Caco-2 (cell line): Measurements from ENCODE around the gene DHRS13. TPM values are rescaled to one million over a fixed set of nuclear protein-coding genes. Genes with fewer than 3 reads are reported as not detected.

Experiments used
- BruUV-seq: library from RNA; stranded (reverse); fragments of 400-500 nt; replicated peaks from 2 replicates; lab custom pipeline; 2021; lab: Mats Ljungman, UMichigan
- CTCF ChIA-PET: fragments of 300-600 bp; sonication (Branson Sonifier 250); formaldehyde crosslinking; loops from one replicate; lab custom pipeline; 2022; ENCODE audit warnings: antibody characterized with exemption; lab: Charles Lee
- POLR2A ChIA-PET: fragments of 300-600 bp; sonication (Branson Sonifier 250); formaldehyde crosslinking; loops from one replicate; lab custom pipeline; 2022; ENCODE audit warnings: antibody characterized with exemption; lab: Charles Lee
- DNase-seq, 2 experiments: peaks; one replicate each; pipeline versions ENCODE4 v3.0.0 to v3.0.0-alpha.2; 2020 to 2022
- H3K27me3 ChIP-seq: replicated peaks from 2 replicates; pipeline ENCODE4 v1.6.0; 2011; ENCODE audit warnings: low read length; ENCODE audit not compliant: control insufficient read depth, insufficient read depth
- H3K36me3 ChIP-seq: 2 replicates; pipeline ENCODE4 v1.5.1; 2011; ENCODE audit warnings: low read length; ENCODE audit not compliant: control insufficient read depth, insufficient read depth
- H3K4me1 ChIP-seq: fragments of 250-450 bp; sonication (Bioruptor Pico); 2 replicates; pipeline ENCODE4 v1.5.1; 2020; ENCODE audit warnings: mild to moderate bottlenecking
- H3K4me3 ChIP-seq: 2 replicates; pipeline ENCODE4 v1.5.1; 2011; ENCODE audit warnings: low read depth, mild to moderate bottlenecking, control low read depth, low read length
- H3K9me3 ChIP-seq: fragments of 250-450 bp; sonication (Bioruptor Pico); 2 replicates; pipeline ENCODE4 v1.5.1; 2020; ENCODE audit warnings: mild to moderate bottlenecking, moderate library complexity
- H3K27ac Mint-ChIP-seq: one replicate; pipeline ENCODE4 v1.8.0; 2022; ENCODE audit warnings: mixed read lengths; ENCODE audit not compliant: unreplicated experiment
- H3K27me3 Mint-ChIP-seq: one replicate; pipeline ENCODE4 v1.8.0; 2022; ENCODE audit warnings: mixed read lengths; ENCODE audit not compliant: insufficient read depth, unreplicated experiment
- H3K36me3 Mint-ChIP-seq: one replicate; pipeline ENCODE4 v1.8.0; 2022; ENCODE audit warnings: mild to moderate bottlenecking, mixed read lengths; ENCODE audit not compliant: insufficient read depth, unreplicated experiment
- H3K4me1 Mint-ChIP-seq: one replicate; pipeline ENCODE4 v1.8.0; 2022; ENCODE audit warnings: low read depth, mixed read lengths; ENCODE audit not compliant: unreplicated experiment
- H3K4me3 Mint-ChIP-seq: one replicate; pipeline ENCODE4 v1.8.0; 2022; ENCODE audit warnings: mild to moderate bottlenecking, moderate library complexity, mixed read lengths; ENCODE audit not compliant: unreplicated experiment
- H3K9me3 Mint-ChIP-seq: one replicate; pipeline ENCODE4 v1.8.0; 2022; ENCODE audit warnings: mixed read lengths; ENCODE audit not compliant: unreplicated experiment
- CTCF ChIP-seq, 2 experiments: fragments of 200-600 bp in 1 of 2; IDR thresholded peaks; 1 replicate in 1 of 2; 2 replicates in 1 of 2; pipeline versions ENCODE4 v1.5.1 to v1.8.0; 2011 to 2022; ENCODE audit warnings: antibody characterized with exemption in 1 of 2, control low read depth in 1 of 2, inconsistent platforms in 1 of 2, low read depth in 1 of 2, low read length in 1 of 2, mild to moderate bottlenecking in 1 of 2, moderate library complexity in 1 of 2; ENCODE audit not compliant: insufficient read depth in 1 of 2, severe bottlenecking in 1 of 2, unreplicated experiment in 1 of 2
- intact Hi-C: fragments of 100-400 bp; cut with micrococcal nuclease; formaldehyde crosslinking; loops from one replicate; pipeline ENCODE4 v1.10.0; 2022; ENCODE audit not compliant: unreplicated experiment
- total RNA-seq: library from RNA; stranded (reverse); gene quantifications from 2 replicates; pipeline ENCODE4 v1.2.3, GENCODE V29; 2022

The DHRS13 gene
- total RNA-seq, 1 experiment from 2014 or later, result 38.0 TPM

DNA sequence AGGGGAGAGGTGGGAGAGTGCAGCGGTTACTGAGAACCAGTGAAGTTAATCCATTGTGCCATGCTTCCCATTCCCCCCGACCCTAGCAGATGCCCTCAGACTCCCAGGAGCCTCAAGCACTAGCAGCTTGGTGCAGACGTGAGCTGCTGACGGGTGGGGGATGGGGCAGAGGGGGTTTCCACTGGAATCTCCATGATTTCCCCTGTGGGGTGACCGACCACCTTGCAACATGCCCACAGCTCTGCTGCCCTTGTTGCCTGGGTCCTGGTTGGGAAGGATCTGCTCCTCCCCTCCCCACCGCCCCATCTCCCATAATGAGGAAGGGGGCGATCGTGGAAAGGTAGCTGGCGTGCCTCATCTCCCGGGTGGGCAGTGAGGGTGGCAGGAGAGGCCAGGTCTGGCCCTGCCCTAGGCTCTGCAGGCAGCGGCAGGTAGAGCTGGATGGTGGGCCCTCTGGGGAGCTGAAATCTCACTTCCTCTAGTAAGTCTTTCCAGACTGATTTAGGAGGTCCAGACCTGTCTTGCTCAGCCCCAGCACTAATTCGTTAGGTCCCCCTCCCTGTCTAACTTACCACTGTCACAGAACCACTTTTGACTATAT, 14.9 kb downstream of the DHRS13 start:
- H3K9me3 ChIP-seq, result no peaks in the 10 kb centered on the region

GRCh38 chr17:28885951-28886350, 16.9 kb downstream of the DHRS13 start:
- Histone ChIP-seq H3K27me3 (no peaks in the 10 kb centered on the region), H3K9me3 (no peaks in the 10 kb centered on the region), H3K4me1 (no peaks in the 10 kb centered on the region), H3K36me3 (peaks cover 6% of the 10 kb centered on the region), H3K4me3 (no peak overlapping the region)
- CTCF ChIA-PET, result no interaction called here
- POLR2A ChIA-PET, result no interaction called here
- intact Hi-C loops, result no loop called here
- Mint-ChIP-seq H3K4me3 (no peak overlapping the region), H3K27me3 (no peaks in the 10 kb centered on the region), H3K36me3 (peaks cover 28% of the 10 kb centered on the region), H3K9me3 (no peaks in the 10 kb centered on the region), H3K4me1 (no peaks in the 10 kb centered on the region), H3K27ac (no peak overlapping the region)
- no TSS peak for BruUV-seq
- DNase-seq, result no peak
- no peak for TF ChIP-seq CTCF (IDR thresholded peaks at IDR 0.05; ENCODE audit: insufficient read depth in 1 of 2, low read depth in 1 of 2, low read length in 1 of 2, severe bottlenecking in 1 of 2, unreplicated experiment in 1 of 2)

More for the DNA sequence above, 14.9 kb downstream of the DHRS13 start:
- Histone ChIP-seq H3K4me1 (no peaks in the 10 kb centered on the region), H3K27me3 (no peaks in the 10 kb centered on the region), H3K36me3 (peaks cover 8% of the 10 kb centered on the region), H3K4me3 (no peak overlapping the region)
- no TSS peak for BruUV-seq
- intact Hi-C loops, result no loop called here
- Mint-ChIP-seq H3K36me3 (peaks cover 39% of the 10 kb centered on the region), H3K9me3 (no peaks in the 10 kb centered on the region), H3K27me3 (no peaks in the 10 kb centered on the region), H3K27ac (no peak overlapping the region), H3K4me1 (peaks cover 4% of the 10 kb centered on the region), H3K4me3 (no peak overlapping the region)
- TF ChIP-seq CTCF (IDR thresholded peaks at IDR 0.05; ENCODE audit: insufficient read depth in 1 of 2, low read depth in 1 of 2, low read length in 1 of 2, severe bottlenecking in 1 of 2, unreplicated experiment in 1 of 2), result no peak
- no peak for DNase-seq
- ChIA-PET CTCF (no interaction called here), POLR2A (no interaction called here)

GRCh38 chr17:28885363-28885762, 17.5 kb downstream of the DHRS13 start:
- Histone ChIP-seq H3K36me3 (peaks cover 8% of the 10 kb centered on the region), H3K4me1 (no peaks in the 10 kb centered on the region), H3K4me3 (no peak overlapping the region), H3K27me3 (no peaks in the 10 kb centered on the region), H3K9me3 (no peaks in the 10 kb centered on the region)
- H3K4me3 Mint-ChIP-seq, result no peak overlapping the region
- BruUV-seq, result no TSS peak
- TF ChIP-seq CTCF (IDR thresholded peaks at IDR 0.05; ENCODE audit: insufficient read depth in 1 of 2, low read depth in 1 of 2, low read length in 1 of 2, severe bottlenecking in 1 of 2, unreplicated experiment in 1 of 2), result no peak
- POLR2A ChIA-PET, result interaction anchor here (0.6 kb wide), 1 partner anchor 223 kb away, joined by 4 read pairs; the partner anchor contains the start of gene SUPT6H
- H3K9me3 Mint-ChIP-seq, result no peaks in the 10 kb centered on the region
- H3K27me3 Mint-ChIP-seq, result no peaks in the 10 kb centered on the region
- H3K27ac Mint-ChIP-seq, result no peak overlapping the region
- peaks cover 26% of the 10 kb centered on the region for H3K36me3 Mint-ChIP-seq
- DNase-seq, result no peak
- no peaks in the 10 kb centered on the region for H3K4me1 Mint-ChIP-seq
- intact Hi-C loops, result no loop called here
- CTCF ChIA-PET, result no interaction called here
